Mammary epithelial cell (primary cell): Measurements from ENCODE around the gene BBS7.

Experiments used
- EZH2 ChIP-seq: IDR thresholded peaks from 2 replicates; pipeline ENCODE4 v1.6.1; 2012; ENCODE audit warnings: low read length, inconsistent platforms, borderline replicate concordance
- TF ChIP-seq, protein P1 (sequence below), 2 donors: IDR thresholded peaks in 1 of 2; conservative IDR thresholded peaks in 1 of 2; 2 replicates each; pipeline ENCODE4 v1.5.1; 2011 to 2012; ENCODE audit warnings: inconsistent platforms in 2 of 2, low read length in 2 of 2, mild to moderate bottlenecking in 2 of 2, control low read depth in 1 of 2, low read depth in 1 of 2; ENCODE audit not compliant: insufficient read depth in 1 of 2; ENCODE audit errors: extremely low read depth in 1 of 2

DNA sequence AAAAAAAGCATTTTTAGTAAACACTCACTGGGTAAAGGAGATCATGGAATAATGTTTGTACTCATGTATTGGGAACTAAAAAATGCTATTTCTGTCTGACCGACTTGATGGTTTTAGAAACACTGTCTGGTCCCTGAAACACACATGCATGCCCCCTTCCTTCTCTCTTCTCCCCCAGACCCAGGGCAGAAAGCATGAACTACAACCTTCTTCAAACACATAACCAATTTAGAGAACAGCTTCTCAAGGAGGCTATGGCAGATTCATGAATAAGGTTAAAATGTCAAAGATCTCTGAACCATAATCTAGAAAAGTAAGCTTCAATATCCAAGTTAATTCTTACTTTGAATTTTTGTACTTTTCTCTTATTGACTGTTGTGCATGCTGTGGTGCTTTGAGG, 52.6 kb downstream of the BBS7 start:
- TF ChIP-seq, protein P1, sequence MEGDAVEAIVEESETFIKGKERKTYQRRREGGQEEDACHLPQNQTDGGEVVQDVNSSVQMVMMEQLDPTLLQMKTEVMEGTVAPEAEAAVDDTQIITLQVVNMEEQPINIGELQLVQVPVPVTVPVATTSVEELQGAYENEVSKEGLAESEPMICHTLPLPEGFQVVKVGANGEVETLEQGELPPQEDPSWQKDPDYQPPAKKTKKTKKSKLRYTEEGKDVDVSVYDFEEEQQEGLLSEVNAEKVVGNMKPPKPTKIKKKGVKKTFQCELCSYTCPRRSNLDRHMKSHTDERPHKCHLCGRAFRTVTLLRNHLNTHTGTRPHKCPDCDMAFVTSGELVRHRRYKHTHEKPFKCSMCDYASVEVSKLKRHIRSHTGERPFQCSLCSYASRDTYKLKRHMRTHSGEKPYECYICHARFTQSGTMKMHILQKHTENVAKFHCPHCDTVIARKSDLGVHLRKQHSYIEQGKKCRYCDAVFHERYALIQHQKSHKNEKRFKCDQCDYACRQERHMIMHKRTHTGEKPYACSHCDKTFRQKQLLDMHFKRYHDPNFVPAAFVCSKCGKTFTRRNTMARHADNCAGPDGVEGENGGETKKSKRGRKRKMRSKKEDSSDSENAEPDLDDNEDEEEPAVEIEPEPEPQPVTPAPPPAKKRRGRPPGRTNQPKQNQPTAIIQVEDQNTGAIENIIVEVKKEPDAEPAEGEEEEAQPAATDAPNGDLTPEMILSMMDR (conservative IDR thresholded peaks at IDR 0.05 in 1 of 2, IDR thresholded peaks at IDR 0.05 in 1 of 2; ENCODE audit: extremely low read depth in 1 of 2, insufficient read depth in 1 of 2, low read depth in 1 of 2, low read length in 2 of 2): no peak
- no peak for TF ChIP-seq EZH2
